ENCODE measurements around the gene CHRNE. TPM values are rescaled to one million over a fixed set of nuclear protein-coding genes. Genes with fewer than 3 reads are reported as not detected.

The CHRNE gene
- total RNA-seq, 2 experiments from 2014 or later = 0.27 to 0.32 TPM

- Histone ChIP-seq H3K4me1 (ENCODE audit: insufficient read depth, low read length, poor library complexity, severe bottlenecking) (no peaks in the 10 kb centered on the region), H3K36me3 (ENCODE audit: insufficient read depth, low read length) (peaks cover 52% of the 10 kb centered on the region), H3K4me2 (ENCODE audit: low read length) (no peak overlapping the region), H3K9me2 (ENCODE audit: insufficient read depth, low read length) (no peaks in the 10 kb centered on the region), H2AFZ (ENCODE audit: low read length) (no peak overlapping the region), H3K79me2 (ENCODE audit: insufficient read depth, low read depth, low read length) (no peaks in the 10 kb centered on the region), H3K9me3 (ENCODE audit: low read length) (no peaks in the 10 kb centered on the region), H3K27ac (ENCODE audit: low read depth, low read length, poor library complexity, severe bottlenecking) (no peak overlapping the region), H4K20me1 (ENCODE audit: insufficient read depth, low read length) (no peaks in the 10 kb centered on the region), H3K4me3 (ENCODE audit: low read depth, low read length, poor library complexity, severe bottlenecking) (no peak overlapping the region)
- CTCF ChIA-PET (ENCODE audit: unreplicated experiment) = interaction anchor here (0.6 kb wide), 1 partner anchor 969 kb away, joined by 4 read pairs; no protein-coding TSS in a partner anchor
- TF ChIP-seq CTCF (conservative IDR thresholded peaks at IDR 0.05; ENCODE audit: low read length) (no peak), EZH2phosphoT487 (IDR thresholded peaks at IDR 0.05; ENCODE audit: borderline replicate concordance, low read depth, low read length) (no peak)
- POLR2A ChIA-PET = no interaction called here
- DNase-seq (ENCODE audit: low spot score) = no peak
- intact Hi-C loops (cut with micrococcal nuclease; ENCODE audit: unreplicated experiment) = no loop called here
- no TSS peak for BruUV-seq (replicated peaks)
These were observed 11.2 kb downstream of the CHRNE start for GRCh38 chr17:4891411-4892410.

- no TSS peak for BruUV-seq (replicated peaks)
- TF ChIP-seq EZH2phosphoT487 (IDR thresholded peaks at IDR 0.05; ENCODE audit: borderline replicate concordance, low read depth, low read length) (no peak), CTCF (conservative IDR thresholded peaks at IDR 0.05; ENCODE audit: low read length) (no peak)
- no peaks in the 10 kb centered on the region for H3K79me2 ChIP-seq (ENCODE audit: insufficient read depth, low read depth, low read length)
- H2AFZ ChIP-seq (ENCODE audit: low read length) = no peak overlapping the region
- no peak overlapping the region for H3K27ac ChIP-seq (ENCODE audit: low read depth, low read length, poor library complexity, severe bottlenecking)
- no peak for DNase-seq (ENCODE audit: low spot score)
- H3K4me3 ChIP-seq (ENCODE audit: low read depth, low read length, poor library complexity, severe bottlenecking) = no peak overlapping the region
- peaks cover 47% of the 10 kb centered on the region for H3K36me3 ChIP-seq (ENCODE audit: insufficient read depth, low read length)
- H3K9me2 ChIP-seq (ENCODE audit: insufficient read depth, low read length) = no peaks in the 10 kb centered on the region
- H3K4me1 ChIP-seq (ENCODE audit: insufficient read depth, low read length, poor library complexity, severe bottlenecking) = no peaks in the 10 kb centered on the region
- CTCF ChIA-PET (ENCODE audit: unreplicated experiment) = no interaction called here
- POLR2A ChIA-PET = no interaction called here
- no peak overlapping the region for H3K4me2 ChIP-seq (ENCODE audit: low read length)
- intact Hi-C loops (cut with micrococcal nuclease; ENCODE audit: unreplicated experiment) = loop anchor here (5.0 kb wide), 1 partner anchor 320 kb away; no protein-coding TSS in a partner anchor
- no peaks in the 10 kb centered on the region for H3K9me3 ChIP-seq (ENCODE audit: low read length)
- H4K20me1 ChIP-seq (ENCODE audit: insufficient read depth, low read length) = no peaks in the 10 kb centered on the region
These were observed 15.3 kb downstream of the CHRNE start for GRCh38 chr17:4887581-4887980.

- POLR2A ChIA-PET = no interaction called here
- H3K9me2 ChIP-seq (ENCODE audit: insufficient read depth, low read length) = no peaks in the 10 kb centered on the region
- no peaks in the 10 kb centered on the region for H3K79me2 ChIP-seq (ENCODE audit: insufficient read depth, low read depth, low read length)
- H3K4me3 ChIP-seq (ENCODE audit: low read depth, low read length, poor library complexity, severe bottlenecking) = no peak overlapping the region
- no peak overlapping the region for H2AFZ ChIP-seq (ENCODE audit: low read length)
- H3K4me2 ChIP-seq (ENCODE audit: low read length) = no peak overlapping the region
- H3K4me1 ChIP-seq (ENCODE audit: insufficient read depth, low read length, poor library complexity, severe bottlenecking) = peaks cover 5% of the 10 kb centered on the region
- no peaks in the 10 kb centered on the region for H4K20me1 ChIP-seq (ENCODE audit: insufficient read depth, low read length)
- CTCF ChIA-PET (ENCODE audit: unreplicated experiment) = no interaction called here
- no peak for DNase-seq (ENCODE audit: low spot score)
- no peaks in the 10 kb centered on the region for H3K9me3 ChIP-seq (ENCODE audit: low read length)
- peaks cover 54% of the 10 kb centered on the region for H3K36me3 ChIP-seq (ENCODE audit: insufficient read depth, low read length)
- TF ChIP-seq CTCF (conservative IDR thresholded peaks at IDR 0.05; ENCODE audit: low read length) (no peak), EZH2phosphoT487 (IDR thresholded peaks at IDR 0.05; ENCODE audit: borderline replicate concordance, low read depth, low read length) (no peak)
- intact Hi-C loops (cut with micrococcal nuclease; ENCODE audit: unreplicated experiment) = loop anchor here (5.0 kb wide), 1 partner anchor 320 kb away; no protein-coding TSS in a partner anchor
- H3K27ac ChIP-seq (ENCODE audit: low read depth, low read length, poor library complexity, severe bottlenecking) = no peak overlapping the region
- no TSS peak for BruUV-seq (replicated peaks)
These were observed 16.1 kb downstream of the CHRNE start for GRCh38 chr17:4886830-4887229.

Data from OCI-LY7 (cell line).